Activated CD4-positive, alpha-beta memory T cell treated with anti-CD3 and anti-CD28 coated beads for 36 hours (primary cell): ENCODE results near the gene THBS4. TPM values are rescaled to one million over a fixed set of nuclear protein-coding genes. Genes with fewer than 3 reads are reported as not detected.
A peak's percentile ranks its signal among the peaks of the same experiment; 100 is the strongest.

Experiments
- CTCF ChIA-PET: fragments of 350-600 bp; sonication (Branson Sonifier 250); formaldehyde crosslinking; loops from one replicate; lab custom pipeline; 2021; ENCODE audit warnings: antibody characterized with exemption, inconsistent platforms; lab: Charles Lee
- POLR2A ChIA-PET: fragments of 350-600 bp; sonication (Branson Sonifier 250); formaldehyde crosslinking; loops from one replicate; lab custom pipeline; 2021; ENCODE audit warnings: antibody characterized with exemption; lab: Charles Lee
- DNase-seq: peaks from one replicate; pipeline ENCODE4 v3.0.0-alpha.2; 2020
- H3K27ac Mint-ChIP-seq: one replicate; pipeline ENCODE4 v1.8.0; 2021; ENCODE audit warnings: mixed read lengths
- H3K27me3 Mint-ChIP-seq: one replicate; pipeline ENCODE4 v1.8.0; 2021; ENCODE audit warnings: mixed read lengths
- H3K36me3 Mint-ChIP-seq: one replicate; pipeline ENCODE4 v1.8.0; 2021; ENCODE audit warnings: mixed read lengths
- H3K4me1 Mint-ChIP-seq: one replicate; pipeline ENCODE4 v1.8.0; 2021; ENCODE audit warnings: low read depth, mixed read lengths
- H3K4me3 Mint-ChIP-seq: one replicate; pipeline ENCODE4 v1.8.0; 2021; ENCODE audit warnings: mild to moderate bottlenecking, mixed read lengths
- H3K9me3 Mint-ChIP-seq: one replicate; pipeline ENCODE4 v1.8.0; 2021; ENCODE audit warnings: mixed read lengths
- intact Hi-C: fragments of 100-400 bp; cut with micrococcal nuclease; formaldehyde crosslinking; loops from one replicate; pipeline ENCODE4 v1.15.1; 2023
- total RNA-seq, 2 experiments: library from RNA; stranded (reverse); gene quantifications; one replicate each; pipeline ENCODE4 v1.2.3, GENCODE V29; 2021

THBS4 gene
- total RNA-seq, 2 experiments from 2014 or later = 1.8 to 2.2 TPM

DNA sequence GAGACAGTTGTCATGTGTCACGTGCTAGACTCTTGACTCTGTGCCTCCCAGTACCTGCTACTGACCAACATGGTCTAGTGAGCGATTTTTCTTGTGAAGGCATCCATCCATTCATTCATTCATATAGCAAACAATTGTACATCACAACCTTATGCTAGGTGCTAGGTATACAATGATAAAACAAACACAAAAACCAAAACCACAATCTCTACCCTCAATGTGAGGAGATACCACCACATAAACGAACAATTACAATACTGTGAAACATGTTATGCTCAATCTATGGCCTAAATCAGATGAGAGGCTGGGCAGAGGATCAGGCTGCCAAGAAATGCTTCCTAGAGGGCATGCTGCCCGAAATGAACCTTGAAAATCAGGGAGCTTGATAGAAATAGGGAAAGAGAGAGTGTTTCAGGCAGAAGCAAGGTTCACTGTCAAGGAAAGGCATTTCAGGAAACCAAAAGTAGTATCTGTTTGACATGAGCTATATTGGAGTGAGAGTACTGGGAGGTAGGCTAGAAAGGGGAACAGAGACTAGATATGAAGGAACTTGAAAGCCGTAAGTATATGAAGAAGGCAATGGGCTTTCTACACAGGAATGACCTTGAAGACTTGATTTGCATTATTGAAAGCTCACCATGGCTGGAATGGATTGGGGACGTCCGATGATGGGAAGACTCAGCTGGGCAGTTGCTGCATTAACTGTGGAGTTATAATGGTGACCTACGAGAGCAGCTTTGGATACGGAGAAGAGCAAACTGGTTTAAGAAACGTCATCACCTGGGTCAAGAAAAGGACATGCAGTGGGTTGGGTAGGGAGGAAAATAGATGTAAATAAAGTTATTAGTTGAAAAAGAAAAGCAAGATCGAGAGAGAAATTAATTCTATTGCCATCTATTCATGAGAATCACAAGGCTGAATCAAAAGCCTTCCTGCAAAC, 90.1 kb downstream of the THBS4 start:
- H3K4me1 Mint-ChIP-seq = peaks cover 47% of the 10 kb centered on the region
- intact Hi-C loops = loop anchor here (1.0 kb wide), 2 partner anchors 128 to 145 kb away; no protein-coding TSS in a partner anchor

DNA sequence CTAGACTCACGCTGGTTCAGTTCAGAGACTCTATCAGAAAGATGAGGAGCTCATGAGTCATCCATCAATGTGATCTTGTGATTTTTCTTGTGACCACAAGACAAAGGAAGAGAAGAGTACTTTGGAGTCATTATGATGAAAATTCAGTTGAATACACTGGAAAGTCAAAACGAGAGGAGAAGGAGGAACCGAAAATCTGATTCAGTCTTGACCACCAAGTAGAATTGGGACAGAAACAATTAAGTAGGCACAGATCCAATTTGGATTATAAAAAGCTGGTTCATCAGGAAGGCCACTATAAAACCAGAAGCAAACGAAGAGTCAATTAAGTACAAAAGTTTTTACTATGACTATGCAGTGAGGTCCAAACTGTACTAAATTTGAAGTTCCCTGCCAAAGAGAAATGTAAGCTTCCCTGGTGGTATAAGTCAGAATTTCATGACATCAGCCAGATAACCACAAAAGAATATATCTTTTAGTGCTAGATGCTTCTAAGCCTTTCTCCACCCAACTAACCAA, 90.9 kb downstream of the THBS4 start:
- ChIA-PET CTCF (interaction anchor here (0.6 to 1.9 kb wide), 13 partner anchors 11 to 326 kb away, joined by 3 to 10 read pairs (median 3); no protein-coding TSS in a partner anchor), POLR2A (interaction anchor here (0.7 to 3.5 kb wide), 16 partner anchors 10 to 638 kb away, joined by 3 to 29 read pairs (median 4); partner anchors contain the start of gene SERINC5)
- Mint-ChIP-seq H3K4me3 (peak overlapping the region; percentile 51), H3K27me3 (no peaks in the 10 kb centered on the region), H3K9me3 (peaks cover 7% of the 10 kb centered on the region), H3K27ac (peak overlapping the region; percentile 70), H3K36me3 (peaks cover 6% of the 10 kb centered on the region), H3K4me1 (peaks cover 52% of the 10 kb centered on the region)
- DNase-seq = peak; percentile 28
- intact Hi-C loops = loop anchor here (1.0 to 2.0 kb wide), 9 partner anchors 10 to 390 kb away; no protein-coding TSS in a partner anchor

More for the DNA sequence above, 90.1 kb downstream of the THBS4 start:
- ChIA-PET CTCF (interaction anchor here (0.6 to 1.9 kb wide), 11 partner anchors 11 to 325 kb away, joined by 3 to 10 read pairs (median 4); no protein-coding TSS in a partner anchor), POLR2A (interaction anchor here (0.7 to 3.5 kb wide), 15 partner anchors 11 to 639 kb away, joined by 3 to 29 read pairs (median 5); partner anchors contain the start of gene SERINC5)
- H3K4me3 Mint-ChIP-seq = peak overlapping the region; percentile 51
- no peaks in the 10 kb centered on the region for H3K9me3 Mint-ChIP-seq
- H3K27ac Mint-ChIP-seq = peak overlapping the region; percentile 70
- H3K27me3 Mint-ChIP-seq = no peaks in the 10 kb centered on the region
- peaks cover 3% of the 10 kb centered on the region for H3K36me3 Mint-ChIP-seq
- no peak for DNase-seq

DNA sequence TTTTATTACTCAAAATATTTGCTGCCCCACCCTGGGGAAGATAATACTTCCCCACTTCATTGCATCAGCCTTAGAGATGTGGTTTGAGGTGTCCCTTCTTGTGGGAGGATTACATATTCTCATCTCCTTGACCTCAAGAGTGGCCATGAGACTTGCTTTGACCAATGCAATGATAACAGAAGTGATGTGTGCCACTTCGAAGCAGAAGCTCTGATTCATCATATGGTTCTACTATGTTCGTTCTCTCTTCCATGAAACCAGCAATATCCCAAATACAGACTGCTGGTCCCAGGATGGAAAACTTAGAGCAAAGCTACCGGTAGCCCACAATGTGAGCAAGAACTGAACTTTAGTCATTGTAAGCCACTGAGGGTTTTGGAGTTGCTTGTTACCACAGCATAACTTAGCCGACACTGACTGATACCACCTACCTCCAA, 92.0 kb downstream of the THBS4 start:
- ChIA-PET CTCF (interaction anchor here (1.1 to 1.9 kb wide), 2 partner anchors 56 to 127 kb away, joined by 3 to 6 read pairs; no protein-coding TSS in a partner anchor), POLR2A (interaction anchor here (0.5 to 3.5 kb wide), 2 partner anchors 13 to 227 kb away, joined by 3 to 29 read pairs; no protein-coding TSS in a partner anchor)
- Mint-ChIP-seq H3K36me3 (peaks cover 11% of the 10 kb centered on the region), H3K9me3 (peaks cover 12% of the 10 kb centered on the region), H3K4me1 (peaks cover 60% of the 10 kb centered on the region), H3K4me3 (no peak overlapping the region), H3K27me3 (no peaks in the 10 kb centered on the region), H3K27ac (peak overlapping the region; percentile 46)
- intact Hi-C loops = loop anchor here (2.0 kb wide), 1 partner anchor 34 kb away; no protein-coding TSS in a partner anchor
- DNase-seq = no peak

DNA sequence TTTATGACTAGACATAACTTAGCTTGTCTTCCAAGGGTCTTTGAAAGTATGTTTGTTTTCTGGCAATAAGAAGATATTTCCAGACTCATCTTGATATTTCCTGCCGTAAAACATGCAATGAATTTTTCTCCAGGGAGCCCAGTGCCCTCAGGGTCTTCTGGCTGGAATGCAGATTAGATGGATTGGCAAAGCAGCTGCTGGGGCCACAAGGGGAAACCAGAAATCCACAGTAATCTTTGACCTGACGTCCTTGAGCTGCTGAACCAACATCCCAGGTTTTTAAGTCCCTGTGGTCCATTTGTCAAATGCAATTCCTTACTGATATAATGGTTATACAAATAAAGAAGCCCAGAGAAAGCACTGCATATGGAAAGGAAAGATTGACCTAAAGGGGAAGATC, 93.0 kb downstream of the THBS4 start:
- DNase-seq = no peak
- CTCF ChIA-PET = no interaction called here
- H3K36me3 Mint-ChIP-seq = peaks cover 12% of the 10 kb centered on the region
- H3K4me3 Mint-ChIP-seq = no peak overlapping the region
- POLR2A ChIA-PET = no interaction called here
- H3K9me3 Mint-ChIP-seq = peaks cover 12% of the 10 kb centered on the region
- H3K4me1 Mint-ChIP-seq = peaks cover 63% of the 10 kb centered on the region
- intact Hi-C loops = no loop called here
- H3K27ac Mint-ChIP-seq = no peak overlapping the region
- H3K27me3 Mint-ChIP-seq = no peaks in the 10 kb centered on the region

DNA sequence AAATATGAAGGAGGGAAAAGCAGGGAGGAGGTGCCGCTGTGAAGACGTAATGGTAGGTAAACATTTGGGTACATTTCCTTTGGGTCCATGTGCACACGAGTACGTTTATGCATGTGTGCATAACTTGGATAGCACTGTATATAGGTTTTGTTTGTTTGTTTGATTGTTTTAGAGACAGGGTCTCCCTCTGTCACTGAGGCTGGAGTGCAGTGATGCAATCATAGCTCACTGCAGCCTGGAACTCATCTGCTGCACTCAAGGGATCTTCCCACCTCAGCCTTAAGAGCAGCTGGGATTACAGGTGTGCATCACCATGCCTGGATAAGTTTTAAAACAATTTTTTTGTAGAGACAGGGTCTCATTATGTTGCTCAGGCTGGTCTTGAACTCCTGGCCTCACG, 94.0 kb downstream of the THBS4 start:
- Mint-ChIP-seq H3K27me3 (no peaks in the 10 kb centered on the region), H3K36me3 (peaks cover 12% of the 10 kb centered on the region), H3K27ac (no peak overlapping the region), H3K4me3 (no peak overlapping the region), H3K9me3 (peaks cover 12% of the 10 kb centered on the region), H3K4me1 (peaks cover 68% of the 10 kb centered on the region)
- DNase-seq = no peak
- ChIA-PET POLR2A (no interaction called here), CTCF (interaction anchor here (0.7 kb wide), 1 partner anchor 79 kb away, joined by 3 read pairs; no protein-coding TSS in a partner anchor)
- intact Hi-C loops = no loop called here

Other genes with a start within 250 kb of the THBS4 start
- gene MTX3, start 44.1 kb upstream of the THBS4 start, total RNA-seq = 10 to 100 TPM; 13.3 to 16.8 TPM
- gene SERINC5, start 220.7 kb downstream of the THBS4 start, total RNA-seq = 10 to 100 TPM; 42.8 to 48.0 TPM